HCT116 (cell line): ENCODE measurements around the gene PRPF6. TPM values are rescaled to one million over a fixed set of nuclear protein-coding genes. Genes with fewer than 3 reads are reported as not detected.
A peak's percentile ranks its signal among the peaks of the same experiment; 100 is the strongest.

Source experiments
- ATAC-seq: fragments of 200-7000 bp; cut with Tn5 transposase; 2 replicates; pipeline ENCODE4 v1.9.1; 2020; ENCODE audit warnings: mild to moderate bottlenecking, moderate library complexity
- BruUV-seq: library from RNA; stranded (reverse); fragments of 400-500 nt; replicated peaks from 2 replicates; lab custom pipeline; 2021; lab: Mats Ljungman, UMichigan
- CTCF ChIA-PET: fragments of 300-600 bp; sonication (Branson Sonifier 250); formaldehyde crosslinking; loops from one replicate; lab custom pipeline; 2021; ENCODE audit warnings: antibody characterized with exemption; lab: Charles Lee
- POLR2A ChIA-PET: fragments of 300-600, 350-600 bp; sonication (Branson Sonifier 250); formaldehyde crosslinking; loops from one replicate; lab custom pipeline; 2021; ENCODE audit warnings: antibody characterized with exemption; lab: Charles Lee
- RAD21 ChIA-PET, 2 experiments: fragments of 300-600 bp; sonication (Branson Sonifier 250); formaldehyde crosslinking; loops; one replicate each; lab custom pipeline; 2023; ENCODE audit warnings: low total read pairs in 2 of 2; ENCODE audit not compliant: uncharacterized antibody in 2 of 2, unreplicated experiment in 2 of 2, low non-redundant PET in 1 of 2; lab: Charles Lee
- DNase-seq: peaks from one replicate; pipeline ENCODE4 v3.0.0-alpha.2; 2010; ENCODE audit warnings: low read depth, low spot score
- H2AFZ ChIP-seq: fragments of 200-600 bp; shearing (Covaris generic), sonication (generic); 2 replicates; pipeline ENCODE4 v1.6.1; 2017; ENCODE audit warnings: low read depth, mixed run types, mixed read lengths, antibody characterized with exemption, low read length; ENCODE audit not compliant: poor library complexity, severe bottlenecking
- H3K27ac ChIP-seq: 2 replicates; pipeline ENCODE4 v1.5.1; 2012; ENCODE audit warnings: low read depth, low read length
- H3K27me3 ChIP-seq: fragments of 200-600 bp; sonication (generic); 2 replicates; pipeline ENCODE4 v1.6.1; 2016; ENCODE audit warnings: mixed run types, low read length, mixed read lengths; ENCODE audit not compliant: insufficient read depth
- H3K36me3 ChIP-seq, 2 experiments: fragments of 200-500 bp in 1 of 2; fragments of 200-600 bp in 1 of 2; sonication (Bioruptor generic) in 1 of 2; sonication (generic) in 1 of 2; 2 replicates each; pipeline versions ENCODE4 v1.5.1 to v1.6.1; 2014 to 2016; ENCODE audit warnings: low read length in 2 of 2, inconsistent platforms in 1 of 2, mixed read lengths in 1 of 2, mixed run types in 1 of 2; ENCODE audit not compliant: insufficient read depth in 2 of 2, control insufficient read depth in 1 of 2
- H3K4me1 ChIP-seq, 2 experiments: fragments of 200-600 bp in 1 of 2; sonication (generic) in 1 of 2; 2 replicates each; pipeline versions ENCODE4 v1.5.1 to v1.6.1; 2012 to 2017; ENCODE audit warnings: low read length in 2 of 2, inconsistent platforms in 1 of 2, mild to moderate bottlenecking in 1 of 2, mixed read lengths in 1 of 2, mixed run types in 1 of 2, moderate library complexity in 1 of 2; ENCODE audit not compliant: insufficient read depth in 2 of 2, control insufficient read depth in 1 of 2
- H3K4me2 ChIP-seq: fragments of 200-600 bp; sonication (generic); 2 replicates; pipeline ENCODE4 v1.6.1; 2017; ENCODE audit warnings: mixed run types, low read length, mixed read lengths
- H3K4me3 ChIP-seq, 2 experiments: fragments of 200-600 bp in 1 of 2; sonication (generic) in 1 of 2; replicated peaks in 1 of 2; 2 replicates each; pipeline ENCODE4 v1.5.1; 2011 to 2016; ENCODE audit warnings: low read length in 2 of 2, control low read depth in 1 of 2, low read depth in 1 of 2, mild to moderate bottlenecking in 1 of 2, mixed read lengths in 1 of 2, mixed run types in 1 of 2
- H3K79me2 ChIP-seq: fragments of 200-600 bp; sonication (generic); 2 replicates; pipeline ENCODE4 v1.6.1; 2017; ENCODE audit warnings: mild to moderate bottlenecking, mixed run types, low read length, moderate library complexity, mixed read lengths; ENCODE audit not compliant: insufficient read depth
- H3K9ac ChIP-seq: fragments of 200-600 bp; sonication (generic); 2 replicates; pipeline ENCODE4 v1.6.1; 2016; ENCODE audit warnings: low read length, mixed read lengths
- H3K9me2 ChIP-seq: fragments of 200-600 bp; sonication (generic), shearing (Covaris generic); 2 replicates; pipeline ENCODE4 v1.6.1; 2017; ENCODE audit warnings: mixed run types, mild to moderate bottlenecking, moderate library complexity; ENCODE audit not compliant: insufficient read depth
- H3K9me3 ChIP-seq, 2 experiments: fragments of 200-500 bp in 1 of 2; fragments of 200-600 bp in 1 of 2; sonication (Bioruptor generic) in 1 of 2; sonication (generic) in 1 of 2; 2 replicates each; pipeline ENCODE4 v1.6.1; 2014 to 2017; ENCODE audit warnings: low read length in 2 of 2, mixed read lengths in 2 of 2, inconsistent platforms in 1 of 2, low read depth in 1 of 2, mild to moderate bottlenecking in 1 of 2, mixed run types in 1 of 2, moderate library complexity in 1 of 2; ENCODE audit not compliant: control insufficient read depth in 1 of 2, insufficient read depth in 1 of 2
- H4K20me1 ChIP-seq: fragments of 200-600 bp; sonication (generic), shearing (Covaris generic); 2 replicates; pipeline ENCODE4 v1.6.1; 2017; ENCODE audit warnings: mixed run types, mild to moderate bottlenecking, moderate library complexity; ENCODE audit not compliant: insufficient read depth
- ATF3 ChIP-seq: IDR thresholded peaks from 2 replicates; pipeline ENCODE4 v1.6.1; 2012
- CEBPB ChIP-seq: IDR thresholded peaks from 2 replicates; pipeline ENCODE4 v1.6.1; 2012; ENCODE audit warnings: low read depth
- CTCF ChIP-seq, 3 experiments: fragments of 200-600 bp in 1 of 3; sonication (generic) in 1 of 3; IDR thresholded peaks in 2 of 3; conservative IDR thresholded peaks in 1 of 3; 2 replicates each; pipeline ENCODE4 v1.5.1; 2012 to 2017; ENCODE audit warnings: low read depth in 2 of 3, low read length in 2 of 3, antibody characterized with exemption in 1 of 3, borderline replicate concordance in 1 of 3, control low read depth in 1 of 3, mild to moderate bottlenecking in 1 of 3, mixed read lengths in 1 of 3, mixed run types in 1 of 3, moderate library complexity in 1 of 3; ENCODE audit not compliant: insufficient read depth in 1 of 3
- EZH2 ChIP-seq: fragments of 200-600 bp; sonication (generic); IDR thresholded peaks from 2 replicates; pipeline ENCODE4 v1.6.1; 2017; ENCODE audit warnings: antibody characterized with exemption, mixed run types
- EZH2phosphoT487 ChIP-seq: fragments of 200-600 bp; IDR thresholded peaks from 2 replicates; pipeline ENCODE4 v1.6.1; 2018; ENCODE audit warnings: antibody characterized with exemption, borderline replicate concordance
- MAX ChIP-seq: IDR thresholded peaks from 2 replicates; pipeline ENCODE4 v1.6.1; 2012
- POLR2A ChIP-seq: IDR thresholded peaks from 2 replicates; pipeline ENCODE4 v1.7.0; 2011; ENCODE audit warnings: borderline replicate concordance; ENCODE audit not compliant: insufficient read depth, insufficient read length; ENCODE audit errors: extremely low read depth
- POLR2AphosphoS5 ChIP-seq: IDR thresholded peaks from 2 replicates; pipeline ENCODE4 v1.6.1; 2011; ENCODE audit warnings: mild to moderate bottlenecking, low read depth, low read length, moderate library complexity
- RAD21 ChIP-seq: IDR thresholded peaks from 2 replicates; pipeline ENCODE4 v1.6.1; 2012; ENCODE audit warnings: low read depth, mild to moderate bottlenecking
- REST ChIP-seq: IDR thresholded peaks from 2 replicates; pipeline ENCODE4 v1.6.1; 2012; ENCODE audit warnings: low read depth
- SIN3A ChIP-seq: IDR thresholded peaks from 2 replicates; pipeline ENCODE4 v1.6.1; 2012; ENCODE audit warnings: low read depth
- SRF ChIP-seq: IDR thresholded peaks from 2 replicates; pipeline ENCODE4 v1.6.1; 2012; ENCODE audit warnings: low read depth
- YY1 ChIP-seq: IDR thresholded peaks from 2 replicates; pipeline ENCODE4 v1.6.1; 2011; ENCODE audit warnings: low read length, low read depth, moderate library complexity, mild to moderate bottlenecking; ENCODE audit not compliant: insufficient replicate concordance; ENCODE audit errors: extremely low read depth
- intact Hi-C: fragments of 100-400 bp; cut with micrococcal nuclease; formaldehyde crosslinking; loops from 2 replicates; pipeline ENCODE4 v1.10.0; 2022
- total RNA-seq: library from RNA; stranded (reverse); gene quantifications from one replicate; pipeline ENCODE4 v1.2.1, GENCODE V29; 2021; ENCODE audit not compliant: unreplicated experiment

PRPF6 gene
- total RNA-seq, 1 experiment from 2014 or later, result 74.9 TPM

GRCh38 chr20:63980806-63981728, at the start of gene PRPF6 (continued):
- TF ChIP-seq CTCF (IDR thresholded peaks at IDR 0.05 in 2 of 3, conservative IDR thresholded peaks at IDR 0.05 in 1 of 3; ENCODE audit: borderline replicate concordance in 1 of 3, insufficient read depth in 1 of 3, low read depth in 2 of 3, low read length in 2 of 3), result peak in 2 of 3 experiments; percentile 82 to 91; a peak in 4 of 6 replicates
- no peak for TF ChIP-seq SIN3A
- TF ChIP-seq POLR2A, result no peak
- no peak for TF ChIP-seq RAD21
- no peak for TF ChIP-seq SRF

GRCh38 chr20:63931735-63932134, 49.2 kb upstream of the PRPF6 start:
- Histone ChIP-seq H3K27ac (no peak overlapping the region), H3K36me3 (peaks cover 31 to 34% of the 10 kb centered on the region in 2 experiments)
- DNase-seq, result no peak
- no peak for TF ChIP-seq MAX
- no peak for TF ChIP-seq SRF
- no peak for TF ChIP-seq EZH2phosphoT487
- no peak for TF ChIP-seq EZH2
- no peak for TF ChIP-seq CEBPB
- TF ChIP-seq ATF3, result no peak
- no peak for TF ChIP-seq REST
- no peak for TF ChIP-seq POLR2AphosphoS5
- TF ChIP-seq YY1, result no peak
- TF ChIP-seq, all 23 proteins: peak for 0
- H3K79me2 ChIP-seq, result peaks cover 22% of the 10 kb centered on the region
- H3K4me3 ChIP-seq, result no peak overlapping the region
- intact Hi-C loops, result no loop called here
- RAD21 ChIA-PET, result no interaction called here
- H2AFZ ChIP-seq, result no peak overlapping the region
- H3K27me3 ChIP-seq, result no peaks in the 10 kb centered on the region
- H3K9me3 ChIP-seq, result no peaks in the 10 kb centered on the region
- CTCF ChIA-PET, result no interaction called here
- H3K4me2 ChIP-seq, result no peak overlapping the region
- H4K20me1 ChIP-seq, result no peaks in the 10 kb centered on the region
- POLR2A ChIA-PET, result no interaction called here
- H3K9me2 ChIP-seq, result no peaks in the 10 kb centered on the region
- no TSS peak for BruUV-seq
- no peak for ATAC-seq
- H3K9ac ChIP-seq, result no peak overlapping the region
- no peaks in the 10 kb centered on the region for H3K4me1 ChIP-seq
